HL-60 (cell line): ENCODE data around the gene GLB1L.

Source experiments
- DNase-seq, 2 experiments: peaks; one replicate each; pipeline ENCODE4 v3.0.0-alpha.2; 2010 to 2020; ENCODE audit warnings: low read depth in 1 of 2, low spot score in 1 of 2
- H3K27ac ChIP-seq: fragments of 250-450 bp; sonication (Bioruptor Pico); replicated peaks from 2 replicates; pipeline ENCODE4 v1.5.1; 2020; ENCODE audit warnings: mild to moderate bottlenecking, moderate library complexity
- H3K27me3 ChIP-seq: fragments of 250-450 bp; sonication (Bioruptor Pico); 2 replicates; pipeline ENCODE4 v1.5.1; 2021; ENCODE audit warnings: mild to moderate bottlenecking, moderate library complexity; ENCODE audit not compliant: insufficient read depth, poor library complexity, severe bottlenecking
- H3K4me3 ChIP-seq: replicated peaks from 2 replicates; pipeline ENCODE4 v1.5.1; 2011; ENCODE audit warnings: mild to moderate bottlenecking, control low read depth, low read length; ENCODE audit not compliant: insufficient read depth
- CTCF ChIP-seq: IDR thresholded peaks from one replicate; pipeline ENCODE4 v1.5.1; 2011; ENCODE audit warnings: low read length, control low read depth, inconsistent platforms; ENCODE audit not compliant: insufficient read depth
- GABPA ChIP-seq: IDR thresholded peaks from 2 replicates; pipeline ENCODE4 v1.6.1; 2012; ENCODE audit warnings: low read depth
- POLR2AphosphoS5 ChIP-seq: IDR thresholded peaks from 2 replicates; pipeline ENCODE4 v1.6.1; 2012; ENCODE audit warnings: low read depth
- REST ChIP-seq: IDR thresholded peaks from 2 replicates; pipeline ENCODE4 v1.6.1; 2012; ENCODE audit warnings: low read depth; ENCODE audit not compliant: insufficient replicate concordance
- SPI1 ChIP-seq: IDR thresholded peaks from 2 replicates; pipeline ENCODE4 v1.6.1; 2012; ENCODE audit warnings: low read depth, mild to moderate bottlenecking, borderline replicate concordance

Gene GLB1L

GRCh38 chr2:219282375-219282774 is 37.1 kb upstream of the GLB1L start:
- no peak for TF ChIP-seq SPI1
- TF ChIP-seq CTCF, result no peak
- no peak for TF ChIP-seq GABPA
- no peak for TF ChIP-seq POLR2AphosphoS5
- no peak for TF ChIP-seq REST
- no peak for DNase-seq
- Histone ChIP-seq H3K27me3 (no peaks in the 10 kb centered on the region), H3K4me3 (no peak overlapping the region), H3K27ac (no peak overlapping the region)

- DNase-seq, result no peak
Observed at GRCh38 chr2:219281588-219281987, 36.3 kb upstream of the GLB1L start.

GRCh38 chr2:219280651-219281050 is 35.4 kb upstream of the GLB1L start:
- H3K27ac ChIP-seq, result no peak overlapping the region

More at GRCh38 chr2:219281588-219281987, 36.3 kb upstream of the GLB1L start:
- H3K27ac ChIP-seq, result no peak overlapping the region
- no peak for TF ChIP-seq CTCF
- no peak for TF ChIP-seq GABPA
- TF ChIP-seq SPI1, result no peak
- no peak for TF ChIP-seq REST
- TF ChIP-seq POLR2AphosphoS5, result no peak
- no peak overlapping the region for H3K4me3 ChIP-seq
- H3K27me3 ChIP-seq, result no peaks in the 10 kb centered on the region

More at GRCh38 chr2:219280651-219281050, 35.4 kb upstream of the GLB1L start:
- DNase-seq, result no peak
- Histone ChIP-seq H3K27me3 (no peaks in the 10 kb centered on the region), H3K4me3 (no peak overlapping the region)
- TF ChIP-seq GABPA (no peak), SPI1 (no peak), POLR2AphosphoS5 (no peak), REST (no peak), CTCF (no peak)
